ENCODE measurements around the gene LARGE2. TPM values are rescaled to one million over a fixed set of nuclear protein-coding genes. Genes with fewer than 3 reads are reported as not detected.

The LARGE2 gene
- total and polyA plus RNA-seq, 2 of the 13 experiments (the other 11 are each of a cell fraction or from before 2014, with no cell fraction given) = 8.5 to 21.6 TPM

- no peak for TF ChIP-seq ATF6 (CRISPR knock-in tag; conservative IDR thresholded peaks at IDR 0.05)
- no peak for TF ChIP-seq DPF2 (CRISPR knock-in tag; IDR thresholded peaks at IDR 0.05; ENCODE audit: borderline replicate concordance, low read depth)
- no peak for TF ChIP-seq SNAPC2 (CRISPR knock-in tag; IDR thresholded peaks at IDR 0.05)
- TF ChIP-seq ZNF816 (CRISPR knock-in tag; IDR thresholded peaks at IDR 0.05; ENCODE audit: borderline replicate concordance) = 0 out of 2 replicates have a peak, but pooled peaks have one; percentile 36
- no peak for TF ChIP-seq ZNF503 (CRISPR knock-in tag; IDR thresholded peaks at IDR 0.05)
- TF ChIP-seq E2F1 (CRISPR knock-in tag; IDR thresholded peaks at IDR 0.05) = no peak
- TF ChIP-seq DDIT3 (CRISPR knock-in tag; IDR thresholded peaks at IDR 0.05) = no peak
- TF ChIP-seq ZNF775 (CRISPR knock-in tag; IDR thresholded peaks at IDR 0.05; ENCODE audit: borderline replicate concordance) = no peak
- no peak for TF ChIP-seq ZFP82 (CRISPR knock-in tag; IDR thresholded peaks at IDR 0.05; ENCODE audit: borderline replicate concordance)
- no peak for TF ChIP-seq LBX2 (CRISPR knock-in tag; IDR thresholded peaks at IDR 0.05; ENCODE audit: borderline replicate concordance)
- no peak for TF ChIP-seq FOXO1 (CRISPR knock-in tag; IDR thresholded peaks at IDR 0.05)
- no peak for TF ChIP-seq ZNF180 (CRISPR knock-in tag; IDR thresholded peaks at IDR 0.05; ENCODE audit: borderline replicate concordance, low read depth)
- no peak for TF ChIP-seq CREB3 (CRISPR knock-in tag; IDR thresholded peaks at IDR 0.05)
- TF ChIP-seq DZIP1 (CRISPR knock-in tag; IDR thresholded peaks at IDR 0.05) = no peak
- no peak for TF ChIP-seq ZNF468 (CRISPR knock-in tag; IDR thresholded peaks at IDR 0.05)
- TF ChIP-seq HMGA1 (CRISPR knock-in tag; conservative IDR thresholded peaks at IDR 0.05) = no peak
Observed at GRCh38 chr11:45885274-45885920, 37.1 kb upstream of the LARGE2 start, which contains the start of gene MAPK8IP1 (continued).

Data from HepG2 (cell line).